NCI-H128 (cell line): ENCODE data around the gene ATP11A.
"Not testable (repeated sequence)": the region's sequence is repeated elsewhere in the genome, so short reads cannot be mapped to it uniquely, and the experiment has no call there.

Source experiments
- DNase-seq: peaks from one replicate; lab custom pipeline; 2025; ENCODE audit not compliant: unreplicated experiment; lab: John Stamatoyannopoulos, UW

The ATP11A gene

GRCh38 chr13:112851107-112852038, 161.5 kb downstream of the ATP11A start:
- DNase-seq, result no peak

DNA sequence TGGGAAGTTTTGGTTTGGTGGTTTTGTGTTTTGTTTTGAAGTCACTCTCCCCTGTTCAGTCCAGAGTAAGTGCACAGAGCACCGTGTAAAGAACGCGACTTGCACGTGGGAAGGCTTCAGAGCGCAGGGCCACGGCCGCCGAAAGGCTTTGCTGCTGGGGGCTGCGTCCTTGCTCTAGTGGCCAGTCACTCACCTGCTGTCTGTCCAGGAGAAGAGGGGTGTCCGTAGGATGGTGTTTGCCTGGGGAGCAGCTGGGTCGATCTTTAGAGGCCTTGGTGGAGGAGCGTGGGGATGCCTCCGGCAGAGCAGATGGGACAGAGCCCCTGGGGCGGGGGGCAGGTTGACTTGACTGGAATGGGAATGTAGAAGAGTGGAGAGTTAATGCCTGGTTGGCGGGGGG, 162.6 kb downstream of the ATP11A start:
- no peak for DNase-seq

- DNase-seq, result no peak
Observed at GRCh38 chr13:112852808-112853207, 163.0 kb downstream of the ATP11A start.

DNA sequence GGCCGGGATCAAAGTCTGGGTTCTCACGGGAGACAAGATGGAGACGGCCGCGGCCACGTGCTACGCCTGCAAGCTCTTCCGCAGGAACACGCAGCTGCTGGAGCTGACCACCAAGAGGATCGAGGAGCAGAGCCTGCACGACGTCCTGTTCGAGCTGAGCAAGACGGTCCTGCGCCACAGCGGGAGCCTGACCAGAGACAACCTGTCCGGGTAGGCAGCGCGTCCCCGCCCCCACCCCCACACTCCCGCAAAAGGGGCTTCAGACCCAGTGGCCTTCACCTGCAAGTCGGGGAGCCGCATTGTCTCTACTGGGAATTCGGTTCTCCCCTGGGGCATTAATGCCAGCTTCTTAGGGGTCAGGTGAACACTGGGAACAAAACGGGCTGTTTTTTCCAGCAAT, 164.5 kb downstream of the ATP11A start:
- DNase-seq, result no peak

- no peak for DNase-seq
Observed at GRCh38 chr13:112855859-112856258, 166.0 kb downstream of the ATP11A start.

GRCh38 chr13:112857914-112858490, 168.2 kb downstream of the ATP11A start:
- no peak for DNase-seq

GRCh38 chr13:112859128-112859816, 169.4 kb downstream of the ATP11A start:
- DNase-seq, result no peak

GRCh38 chr13:112859817-112860190, 170.0 kb downstream of the ATP11A start:
- no peak for DNase-seq

DNA sequence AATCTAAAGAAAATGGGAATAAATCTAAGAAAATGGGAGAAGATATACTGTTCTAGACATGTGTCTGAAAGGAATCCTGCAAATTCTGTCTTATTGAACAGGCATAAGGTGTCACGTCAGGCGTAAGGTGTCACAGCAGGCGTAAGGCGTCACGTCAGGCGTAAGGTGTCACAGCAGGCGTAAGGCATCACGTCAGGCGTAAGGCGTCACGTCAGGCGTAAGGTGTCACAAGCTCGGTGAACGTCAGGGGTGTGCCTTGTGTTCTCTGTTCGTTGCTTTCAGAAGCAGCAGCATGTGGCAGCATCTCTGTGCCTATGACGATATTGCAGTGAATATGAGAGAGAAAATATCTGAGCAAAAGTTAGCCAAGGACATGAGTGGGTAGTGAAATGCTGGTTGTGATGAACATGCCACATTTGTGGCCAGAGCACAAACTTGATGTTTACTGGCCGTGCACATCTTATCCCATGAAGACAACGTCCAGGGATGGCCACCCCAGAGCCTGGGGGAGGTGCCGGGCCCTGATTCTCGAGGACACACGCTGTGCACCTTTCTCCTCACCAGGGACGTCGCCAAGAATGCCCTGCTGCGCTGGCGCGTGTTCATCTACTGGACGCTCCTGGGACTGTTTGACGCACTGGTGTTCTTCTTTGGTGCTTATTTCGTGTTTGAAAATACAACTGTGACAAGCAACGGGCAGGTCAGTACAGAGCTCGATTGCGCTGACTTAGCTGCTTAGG, 172.2 kb downstream of the ATP11A start:
- no peak for DNase-seq

GRCh38 chr13:112863356-112863755, 173.5 kb downstream of the ATP11A start:
- DNase-seq, result not testable (repeated sequence)

- DNase-seq, result not testable (repeated sequence)
Observed at GRCh38 chr13:112865478-112865877, 175.6 kb downstream of the ATP11A start.

- DNase-seq, result no peak
Observed at GRCh38 chr13:112867301-112867711, 177.5 kb downstream of the ATP11A start.

- no peak for DNase-seq
Observed at GRCh38 chr13:112868308-112868707, 178.5 kb downstream of the ATP11A start.

GRCh38 chr13:112869202-112870050, 179.6 kb downstream of the ATP11A start:
- DNase-seq, result no peak

DNA sequence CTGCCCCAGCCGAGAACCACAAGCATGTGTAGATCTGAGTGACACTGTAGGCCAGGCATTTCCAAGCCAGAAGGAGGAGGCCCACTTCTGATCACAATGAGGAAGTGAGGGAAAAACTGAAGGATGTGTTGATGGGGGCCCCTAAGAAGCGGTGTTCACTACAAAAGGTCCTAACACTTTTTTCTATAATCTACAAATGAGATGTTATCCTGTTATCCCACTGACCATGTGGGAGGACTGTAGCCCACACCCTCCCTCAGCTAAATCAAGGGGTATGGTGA, 180.2 kb downstream of the ATP11A start:
- DNase-seq, result no peak

DNA sequence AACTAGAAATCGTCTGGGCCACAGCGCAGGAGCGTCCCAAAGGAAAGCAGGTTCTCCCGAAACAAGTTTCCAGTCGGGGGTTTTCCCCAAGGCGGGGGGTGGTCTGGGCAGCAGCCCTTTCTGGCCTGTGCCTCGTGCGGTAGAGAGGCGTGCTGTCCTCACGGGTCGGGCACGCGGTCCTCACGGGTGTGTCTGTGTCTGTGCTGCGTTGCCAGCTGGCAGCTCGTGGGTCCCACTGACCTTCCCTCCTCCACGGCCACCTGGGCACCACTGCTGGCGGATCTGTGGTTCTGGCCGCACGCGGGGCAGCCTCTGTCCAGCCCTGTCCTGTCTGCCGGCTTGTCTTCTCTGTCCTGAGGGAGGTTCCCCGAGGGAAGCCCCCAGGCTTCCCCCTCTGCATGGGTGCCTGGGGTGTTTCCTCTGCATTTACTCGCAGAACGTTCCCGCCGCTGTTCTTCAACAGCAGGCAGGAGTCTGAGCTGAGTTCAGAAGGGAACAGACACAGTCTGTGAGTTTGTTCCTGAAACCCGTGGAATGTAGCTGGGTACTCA, 181.0 kb downstream of the ATP11A start:
- DNase-seq, result no peak

GRCh38 chr13:112871742-112872141, 181.9 kb downstream of the ATP11A start:
- DNase-seq, result no peak

- DNase-seq, result not testable (repeated sequence)
Observed at GRCh38 chr13:112872657-112873631, 183.1 kb downstream of the ATP11A start.
